NCI-H2227 (cell line): ENCODE data around the gene DNLZ.
A peak's percentile ranks its signal among the peaks of the same experiment; 100 is the strongest.
"Not testable (repeated sequence)": the region's sequence is repeated elsewhere in the genome, so short reads cannot be mapped to it uniquely, and the experiment has no call there.

Experiments
- DNase-seq: peaks from one replicate; lab custom pipeline; 2025; ENCODE audit not compliant: unreplicated experiment; lab: John Stamatoyannopoulos, UW

The DNLZ gene

DNA sequence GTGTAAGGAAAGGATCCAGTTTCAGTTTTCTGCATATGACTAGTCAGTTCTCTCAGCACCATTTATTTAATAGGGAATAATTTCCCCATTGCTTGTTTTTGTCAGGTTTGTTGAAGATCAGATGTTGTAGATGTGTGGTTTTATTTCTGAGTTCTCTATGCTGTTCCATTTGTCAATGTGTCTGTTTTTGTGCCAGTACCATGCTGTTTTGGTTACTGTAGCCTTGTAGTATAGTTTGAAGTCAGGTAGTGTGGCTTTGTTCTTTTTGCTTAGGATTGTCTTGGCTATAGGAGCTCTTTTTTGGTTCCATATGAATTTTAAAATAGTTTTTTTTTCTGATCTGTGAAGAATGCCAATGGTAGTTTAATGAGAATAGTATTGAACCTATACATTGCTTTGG, 42.6 kb downstream of the DNLZ start:
- DNase-seq, result not testable (repeated sequence)

DNA sequence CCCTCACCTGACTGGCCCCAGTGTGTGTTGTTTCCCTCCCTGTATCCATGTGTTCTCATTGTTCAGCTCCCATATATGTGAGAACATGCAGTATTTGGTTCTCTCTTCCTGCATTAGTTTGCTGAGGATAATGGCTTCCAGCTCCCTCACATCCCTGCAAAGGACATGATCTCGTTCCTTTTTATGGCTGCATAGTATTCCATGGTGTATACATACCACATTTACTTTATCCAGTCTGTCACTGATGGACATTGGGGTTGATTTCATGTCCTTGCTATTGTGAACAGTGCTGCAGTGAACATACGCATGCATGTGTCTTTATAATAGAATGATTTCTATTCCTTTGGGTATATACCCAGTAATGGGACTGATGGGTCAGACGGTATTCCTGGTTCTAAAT, 43.6 kb downstream of the DNLZ start:
- DNase-seq, result not testable (repeated sequence)

DNA sequence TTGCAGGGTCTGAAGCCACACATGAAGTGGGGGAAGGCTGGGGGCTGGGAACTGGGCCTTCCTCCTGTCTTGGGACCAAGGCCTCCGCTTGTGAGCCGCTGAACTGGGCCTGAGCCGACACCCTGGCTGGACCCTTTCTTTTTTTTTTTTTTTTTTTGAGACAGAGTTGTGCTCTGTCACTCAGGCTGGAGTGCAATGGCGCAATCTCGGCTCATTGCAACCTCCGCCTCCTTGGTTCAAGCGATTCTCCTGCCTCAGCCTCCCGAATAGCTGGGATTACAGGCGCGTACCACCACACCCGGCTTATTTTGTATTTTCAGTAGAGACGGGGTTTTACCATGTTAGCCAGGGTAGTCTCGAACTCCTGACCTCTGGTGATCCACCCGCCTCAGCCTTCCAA, 44.3 kb downstream of the DNLZ start:
- not testable (repeated sequence) for DNase-seq

GRCh38 chr9:136318776-136319241, 44.7 kb downstream of the DNLZ start:
- DNase-seq, result no peak

GRCh38 chr9:136318111-136318775, 45.3 kb downstream of the DNLZ start:
- DNase-seq, result no peak

DNA sequence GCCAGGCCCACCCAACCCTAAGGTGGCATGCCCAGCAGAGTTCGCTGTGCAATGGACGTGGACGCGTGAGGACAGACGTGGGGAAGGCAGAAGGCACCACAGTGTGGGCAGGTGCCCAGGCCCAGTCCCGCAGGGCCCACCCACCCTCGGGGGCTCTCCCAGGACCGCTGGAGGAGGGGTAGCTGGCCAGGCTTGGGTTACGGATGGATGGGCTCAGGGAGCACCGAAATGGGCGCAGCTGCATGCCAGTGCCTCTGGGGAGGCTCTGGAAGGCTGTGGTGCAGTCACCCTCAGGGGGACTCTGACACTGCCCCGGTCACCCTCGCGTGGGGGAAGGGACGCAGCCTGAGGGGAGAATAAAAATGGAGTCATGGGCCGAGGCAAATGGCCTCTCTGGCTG, 45.8 kb downstream of the DNLZ start:
- DNase-seq, result no peak

GRCh38 chr9:136316896-136317676, 46.5 kb downstream of the DNLZ start:
- no peak for DNase-seq

DNA sequence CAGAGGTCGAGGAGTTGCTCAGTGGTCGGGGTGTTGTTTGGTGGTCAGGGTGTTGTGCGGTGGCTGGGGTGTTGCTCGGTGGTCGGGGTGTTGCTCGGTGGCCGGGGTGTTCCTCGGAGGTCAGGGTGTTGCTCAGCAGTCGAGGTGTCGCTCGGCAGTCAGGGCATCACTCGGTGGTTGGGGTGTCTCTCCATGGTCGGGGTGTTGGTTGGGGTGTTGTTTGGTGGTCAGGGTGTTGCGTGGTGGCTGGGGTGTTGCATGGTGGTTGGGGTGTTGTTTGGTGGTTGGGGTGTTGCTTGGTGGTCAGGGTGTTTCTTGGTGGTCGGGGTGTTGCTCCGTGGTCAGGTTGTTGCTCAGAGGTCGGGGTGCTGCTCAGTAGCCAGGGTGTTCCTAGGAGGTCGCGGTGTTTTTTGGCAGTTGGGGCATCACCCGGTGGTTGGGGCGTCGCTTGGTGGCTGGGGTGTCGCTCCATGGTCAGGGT, 47.2 kb downstream of the DNLZ start:
- DNase-seq, result no peak

DNA sequence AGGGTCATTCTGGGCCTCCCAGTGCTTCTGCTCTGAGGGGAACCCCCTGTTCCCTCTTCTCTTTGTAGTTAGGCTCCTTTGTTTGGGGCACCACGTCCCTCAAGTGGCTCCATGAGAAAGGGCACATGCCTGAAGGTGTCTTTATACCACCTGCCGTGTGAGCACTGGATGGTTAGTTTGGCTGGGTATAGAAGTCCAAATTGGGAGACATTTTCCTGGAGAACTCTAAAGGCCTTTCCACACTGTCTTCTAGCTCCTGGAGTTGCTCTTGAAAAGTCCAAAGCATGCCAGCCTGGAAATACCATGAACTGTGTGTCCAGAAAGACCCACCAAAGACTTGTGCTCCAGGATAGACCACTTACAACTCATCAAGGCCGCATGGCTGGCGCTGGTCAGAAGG, 48.6 kb downstream of the DNLZ start:
- no peak for DNase-seq

GRCh38 chr9:136314056-136314416, 49.5 kb downstream of the DNLZ start:
- DNase-seq, result no peak

- no peak for DNase-seq
Observed at GRCh38 chr9:136313111-136314055, 50.2 kb downstream of the DNLZ start.

DNA sequence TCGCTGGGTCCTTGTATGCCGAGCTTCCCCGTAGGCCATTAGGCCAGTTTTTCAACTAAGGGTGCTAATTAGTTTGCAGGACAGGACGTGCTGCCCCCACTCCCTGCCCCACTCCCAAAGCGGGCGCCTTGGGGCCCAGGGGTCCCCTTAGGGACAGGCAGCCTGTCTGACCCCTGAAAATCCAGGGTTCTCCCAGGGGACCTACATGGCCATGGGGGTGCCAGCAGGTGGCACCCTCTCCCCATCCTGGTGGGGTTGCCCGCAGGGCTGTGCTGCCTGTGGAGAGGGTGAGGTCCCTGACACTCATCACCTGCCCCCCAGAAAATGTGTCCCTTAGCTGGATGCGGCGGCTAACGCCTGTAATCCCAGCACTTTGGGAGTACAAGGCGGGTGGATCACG, 51.1 kb downstream of the DNLZ start:
- no peak for DNase-seq

DNA sequence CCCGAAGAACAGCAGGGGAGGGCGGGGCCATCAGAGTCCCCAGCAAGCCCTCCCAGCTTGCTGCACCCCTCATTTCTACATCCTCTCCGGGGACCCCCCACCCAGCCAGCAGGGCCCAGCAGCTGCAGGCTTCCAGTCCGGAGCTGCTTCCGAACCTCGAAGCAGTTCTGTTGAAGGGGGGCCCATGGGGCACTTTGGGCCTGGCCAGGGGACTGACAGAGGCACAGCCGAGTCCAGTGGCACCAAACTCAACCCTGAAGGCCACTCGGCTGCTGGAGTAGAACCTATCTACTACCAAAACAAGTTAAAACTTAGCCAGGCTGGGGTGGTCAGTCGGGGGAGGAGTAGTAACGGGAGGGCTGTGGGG, 51.6 kb downstream of the DNLZ start:
- no peak for DNase-seq

DNA sequence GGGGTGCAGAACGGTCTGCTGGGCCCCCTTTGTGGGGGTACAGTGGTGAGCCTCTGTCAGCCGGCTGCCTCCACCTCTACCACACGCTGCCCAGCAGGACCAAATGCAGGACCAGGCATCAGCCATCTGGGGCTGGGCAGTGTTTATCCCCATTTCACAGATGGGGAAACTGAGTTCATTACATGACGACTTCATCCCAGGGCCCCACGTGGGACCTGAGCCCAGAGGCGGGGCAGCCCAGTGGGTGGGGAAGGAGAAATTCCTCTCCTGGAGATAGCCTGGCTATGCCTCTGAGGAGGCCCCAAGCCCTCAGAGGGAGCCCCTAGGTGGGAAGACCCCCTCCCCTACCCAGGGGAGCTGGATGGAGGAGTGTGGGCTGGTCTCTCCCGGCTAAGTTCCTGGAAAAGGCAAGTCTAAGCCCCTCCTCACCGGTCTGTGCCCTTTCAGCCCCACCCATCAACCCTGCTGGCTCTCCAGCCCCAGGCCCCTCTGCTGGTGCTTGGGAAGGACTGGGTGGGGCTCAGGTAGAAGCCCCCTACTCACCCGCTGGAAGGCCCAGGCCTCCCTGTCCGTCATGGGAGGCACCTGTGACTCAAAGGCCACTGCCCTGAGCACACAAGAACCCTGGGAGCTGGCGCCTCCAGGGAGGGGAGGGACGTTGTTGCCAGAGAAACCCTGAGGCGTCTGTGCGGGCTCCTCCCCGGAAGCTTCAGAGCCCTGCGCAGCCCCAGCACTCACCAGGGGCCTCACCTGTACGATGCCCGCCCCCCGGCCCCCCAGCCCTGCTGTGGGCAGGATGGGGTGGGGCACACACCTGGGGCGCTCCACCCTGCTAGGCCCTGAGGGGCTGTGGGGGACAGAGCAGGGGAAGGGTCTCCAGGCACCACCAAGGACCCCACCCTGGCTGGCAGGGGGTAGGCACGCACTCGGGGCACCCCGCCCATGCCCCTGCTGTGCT, 52.2 kb downstream of the DNLZ start:
- DNase-seq, result peak; percentile 38

DNA sequence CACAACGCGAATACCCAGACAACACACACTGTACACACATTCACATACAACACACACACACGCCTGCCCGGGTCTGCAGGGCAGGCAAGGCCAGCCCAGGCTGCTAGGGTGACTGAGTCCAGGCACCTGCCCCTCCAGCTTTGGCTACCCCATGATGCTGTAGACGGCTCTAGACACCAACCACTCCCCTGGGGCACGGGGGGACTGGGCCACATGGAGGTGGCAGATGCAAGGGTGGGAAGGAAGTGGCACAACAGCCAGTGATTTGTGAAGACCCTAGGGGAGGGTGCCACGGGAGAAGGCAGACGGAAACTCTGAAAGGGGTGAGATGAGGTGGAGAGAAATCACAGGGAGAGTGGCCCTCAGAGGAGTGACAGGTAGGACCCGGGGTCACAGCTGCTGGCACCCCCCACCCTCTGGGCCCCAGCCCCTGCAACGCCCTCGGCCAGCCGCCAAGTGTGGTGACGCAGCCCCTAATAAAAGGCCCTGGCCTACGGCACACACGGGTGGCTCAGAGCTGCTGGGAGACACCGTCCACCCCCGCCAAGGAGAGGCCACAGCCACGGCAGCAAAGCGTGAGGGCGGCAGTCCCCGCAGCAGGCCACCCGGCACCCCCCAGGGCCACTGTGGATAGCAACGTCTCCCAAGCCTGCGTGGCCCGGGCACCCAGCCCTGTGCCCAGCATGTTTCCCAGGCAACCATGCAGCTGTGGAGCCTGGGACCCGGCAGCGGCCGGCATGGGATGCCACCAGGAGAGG, 53.1 kb downstream of the DNLZ start:
- no peak for DNase-seq

GRCh38 chr9:136309806-136310220, 53.7 kb downstream of the DNLZ start:
- DNase-seq, result no peak
